Nephron progenitor cell (in vitro differentiated cells): ENCODE measurements around the gene REM2.

Experiments
- DNase-seq: peaks from one replicate; pipeline ENCODE4 v3.0.0; 2021
- H3K27ac Mint-ChIP-seq: 2 replicates; pipeline ENCODE4 v1.8.0; 2021; ENCODE audit warnings: mild to moderate bottlenecking, moderate library complexity, mixed read lengths
- H3K27me3 Mint-ChIP-seq: 2 replicates; pipeline ENCODE4 v1.8.0; 2021; ENCODE audit warnings: mild to moderate bottlenecking, low read depth, mixed read lengths; ENCODE audit not compliant: poor library complexity
- H3K36me3 Mint-ChIP-seq: 2 replicates; pipeline ENCODE4 v1.8.0; 2021; ENCODE audit warnings: low read depth, mixed read lengths
- H3K4me1 Mint-ChIP-seq: 2 replicates; pipeline ENCODE4 v1.8.0; 2021; ENCODE audit warnings: mixed read lengths
- H3K4me3 Mint-ChIP-seq: 2 replicates; pipeline ENCODE4 v1.8.0; 2021; ENCODE audit warnings: mild to moderate bottlenecking, moderate library complexity, mixed read lengths
- H3K9me3 Mint-ChIP-seq: 2 replicates; pipeline ENCODE4 v1.8.0; 2021; ENCODE audit warnings: mild to moderate bottlenecking, moderate library complexity, mixed read lengths
- TF ChIP-seq, protein P1 (sequence below): fragments of 200-600 bp; sonication (generic); IDR thresholded peaks from 2 replicates; pipeline ENCODE4 v1.5.0; 2021; ENCODE audit warnings: antibody characterized with exemption

The REM2 gene

DNA sequence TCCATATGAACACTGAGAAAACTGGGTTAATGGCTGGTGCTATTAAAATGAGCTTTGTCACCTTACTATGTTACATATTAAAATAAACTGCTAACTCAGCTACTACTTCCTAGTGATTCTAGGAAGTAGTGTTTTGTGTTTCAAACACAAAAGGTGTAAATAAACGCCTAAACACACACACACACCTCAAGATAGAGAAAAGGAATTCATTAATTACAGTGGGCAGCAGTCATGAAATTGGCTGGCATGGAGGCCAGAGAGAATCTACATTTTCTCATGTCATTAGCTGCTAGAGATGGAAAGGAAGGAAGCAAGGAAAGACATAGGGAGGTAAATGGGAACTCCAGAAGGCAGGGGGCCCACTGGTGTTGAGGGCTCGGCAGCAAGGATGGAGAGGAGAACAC, 46.9 kb downstream of the REM2 start:
- Mint-ChIP-seq H3K9me3 (no peaks in the 10 kb centered on the region), H3K4me1 (peaks cover 10% of the 10 kb centered on the region), H3K4me3 (no peak overlapping the region), H3K36me3 (peaks cover 30% of the 10 kb centered on the region), H3K27ac (no peak overlapping the region), H3K27me3 (no peaks in the 10 kb centered on the region)
- DNase-seq = no peak
- TF ChIP-seq, protein P1, sequence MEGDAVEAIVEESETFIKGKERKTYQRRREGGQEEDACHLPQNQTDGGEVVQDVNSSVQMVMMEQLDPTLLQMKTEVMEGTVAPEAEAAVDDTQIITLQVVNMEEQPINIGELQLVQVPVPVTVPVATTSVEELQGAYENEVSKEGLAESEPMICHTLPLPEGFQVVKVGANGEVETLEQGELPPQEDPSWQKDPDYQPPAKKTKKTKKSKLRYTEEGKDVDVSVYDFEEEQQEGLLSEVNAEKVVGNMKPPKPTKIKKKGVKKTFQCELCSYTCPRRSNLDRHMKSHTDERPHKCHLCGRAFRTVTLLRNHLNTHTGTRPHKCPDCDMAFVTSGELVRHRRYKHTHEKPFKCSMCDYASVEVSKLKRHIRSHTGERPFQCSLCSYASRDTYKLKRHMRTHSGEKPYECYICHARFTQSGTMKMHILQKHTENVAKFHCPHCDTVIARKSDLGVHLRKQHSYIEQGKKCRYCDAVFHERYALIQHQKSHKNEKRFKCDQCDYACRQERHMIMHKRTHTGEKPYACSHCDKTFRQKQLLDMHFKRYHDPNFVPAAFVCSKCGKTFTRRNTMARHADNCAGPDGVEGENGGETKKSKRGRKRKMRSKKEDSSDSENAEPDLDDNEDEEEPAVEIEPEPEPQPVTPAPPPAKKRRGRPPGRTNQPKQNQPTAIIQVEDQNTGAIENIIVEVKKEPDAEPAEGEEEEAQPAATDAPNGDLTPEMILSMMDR = no peak

GRCh38 chr14:22932146-22932545, 49.1 kb downstream of the REM2 start:
- Mint-ChIP-seq H3K27me3 (no peaks in the 10 kb centered on the region), H3K4me1 (peaks cover 5% of the 10 kb centered on the region), H3K27ac (no peak overlapping the region), H3K9me3 (no peaks in the 10 kb centered on the region), H3K36me3 (peaks cover 17% of the 10 kb centered on the region), H3K4me3 (no peak overlapping the region)
- TF ChIP-seq, protein P1 = no peak
- DNase-seq = no peak

- Mint-ChIP-seq H3K4me1 (peaks cover 5% of the 10 kb centered on the region), H3K9me3 (no peaks in the 10 kb centered on the region), H3K27me3 (no peaks in the 10 kb centered on the region), H3K27ac (no peak overlapping the region), H3K4me3 (no peak overlapping the region), H3K36me3 (peaks cover 27% of the 10 kb centered on the region)
- DNase-seq = no peak
- TF ChIP-seq, protein P1 = no peak
Measured at GRCh38 chr14:22935156-22935555, 52.1 kb downstream of the REM2 start.
